ENCODE measurements around the gene FOXE1. TPM values are rescaled to one million over a fixed set of nuclear protein-coding genes. Genes with fewer than 3 reads are reported as not detected.

FOXE1 gene
- total RNA-seq, 1 experiment from 2014 or later = not detected

GRCh38 chr9:97900738-97901565 is 47.9 kb downstream of the FOXE1 start:
- DNase-seq = peak; percentile 70
- no peak overlapping the region for H3K9ac ChIP-seq (ENCODE audit: low read length)
- no peak overlapping the region for H3K4me2 ChIP-seq (ENCODE audit: low read depth, low read length, poor library complexity, severe bottlenecking)
- no peaks in the 10 kb centered on the region for H3K9me2 ChIP-seq (replicated peaks; ENCODE audit: insufficient read depth, low read length)
- H3K27me3 ChIP-seq (ENCODE audit: low read length) = no peaks in the 10 kb centered on the region
- H3K4me3 ChIP-seq (ENCODE audit: low read length) = no peak overlapping the region
- no peak overlapping the region for H2AFZ ChIP-seq (ENCODE audit: low read length)
- no peaks in the 10 kb centered on the region for H3K4me1 ChIP-seq (ENCODE audit: low read length)
- no peaks in the 10 kb centered on the region for H4K20me1 ChIP-seq (ENCODE audit: insufficient read depth, low read depth, low read length)
- H3K27ac ChIP-seq (ENCODE audit: low read length) = no peak overlapping the region
- H3K36me3 ChIP-seq (ENCODE audit: insufficient read depth, low read length) = no peaks in the 10 kb centered on the region; the same call in 1 of the 2 replicates
- H3K79me2 ChIP-seq (ENCODE audit: low read length) = peaks cover 14% of the 10 kb centered on the region
- no peaks in the 10 kb centered on the region for H3K9me3 ChIP-seq (ENCODE audit: low read length)

DNA sequence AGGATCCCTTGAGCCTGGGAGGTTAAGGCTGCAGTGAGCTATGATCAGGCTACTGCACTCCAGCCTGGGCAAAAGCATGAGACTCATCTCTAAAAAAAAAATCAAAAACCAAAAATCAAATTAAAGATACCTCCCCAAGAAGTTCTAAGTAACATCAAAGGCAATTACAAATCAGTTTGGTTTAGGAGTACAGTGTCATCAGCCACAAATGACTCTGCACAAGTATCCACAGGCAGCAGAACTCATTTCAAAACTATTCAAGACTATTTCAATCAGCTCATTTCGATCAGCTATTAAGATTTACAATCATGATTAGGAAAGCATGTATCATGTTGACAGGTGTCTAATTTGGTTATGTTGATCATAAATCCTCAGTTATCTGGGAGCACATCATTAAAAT is 50.2 kb downstream of the FOXE1 start:
- H3K4me2 ChIP-seq (ENCODE audit: low read depth, low read length, poor library complexity, severe bottlenecking) = no peak overlapping the region
- DNase-seq = no peak
- H3K9me3 ChIP-seq (ENCODE audit: low read length) = no peaks in the 10 kb centered on the region
- no peaks in the 10 kb centered on the region for H4K20me1 ChIP-seq (ENCODE audit: insufficient read depth, low read depth, low read length)
- no peak overlapping the region for H3K4me3 ChIP-seq (ENCODE audit: low read length)
- H3K27me3 ChIP-seq (ENCODE audit: low read length) = no peaks in the 10 kb centered on the region
- no peak overlapping the region for H2AFZ ChIP-seq (ENCODE audit: low read length)
- no peaks in the 10 kb centered on the region; the same call in 1 of the 2 replicates for H3K36me3 ChIP-seq (ENCODE audit: insufficient read depth, low read length)
- H3K9ac ChIP-seq (ENCODE audit: low read length) = no peak overlapping the region
- no peak overlapping the region for H3K27ac ChIP-seq (ENCODE audit: low read length)
- H3K9me2 ChIP-seq (replicated peaks; ENCODE audit: insufficient read depth, low read length) = no peaks in the 10 kb centered on the region
- peaks cover 32% of the 10 kb centered on the region for H3K79me2 ChIP-seq (ENCODE audit: low read length)
- H3K4me1 ChIP-seq (ENCODE audit: low read length) = peaks cover 11% of the 10 kb centered on the region

DNA sequence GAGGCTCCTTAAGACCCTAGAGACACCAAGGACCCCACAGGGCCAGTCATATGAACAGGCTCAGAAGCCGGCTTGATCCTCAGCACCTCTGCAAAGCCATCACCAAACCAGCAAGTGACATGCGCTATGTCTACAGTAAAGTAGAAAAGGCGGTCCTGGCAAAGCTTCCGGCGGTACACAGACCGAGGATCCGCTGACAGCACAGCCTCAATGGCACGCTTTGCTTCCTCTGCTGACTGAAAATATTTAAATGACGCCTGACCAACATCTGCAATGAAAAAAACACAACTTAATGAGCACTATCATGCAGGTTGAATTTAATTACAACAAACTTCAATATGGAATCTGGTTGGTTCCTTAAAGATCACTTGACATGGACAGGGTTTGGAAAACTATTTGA is 51.7 kb downstream of the FOXE1 start:
- Histone ChIP-seq H3K27ac (ENCODE audit: low read length) (no peak overlapping the region), H3K9ac (ENCODE audit: low read length) (no peak overlapping the region), H3K4me3 (ENCODE audit: low read length) (no peak overlapping the region), H3K27me3 (ENCODE audit: low read length) (no peaks in the 10 kb centered on the region), H3K79me2 (ENCODE audit: low read length) (peaks cover 32% of the 10 kb centered on the region), H3K36me3 (ENCODE audit: insufficient read depth, low read length) (no peaks in the 10 kb centered on the region; the same call in 1 of the 2 replicates), H3K4me1 (ENCODE audit: low read length) (peaks cover 11% of the 10 kb centered on the region), H4K20me1 (ENCODE audit: insufficient read depth, low read depth, low read length) (no peaks in the 10 kb centered on the region), H2AFZ (ENCODE audit: low read length) (no peak overlapping the region), H3K9me2 (replicated peaks; ENCODE audit: insufficient read depth, low read length) (no peaks in the 10 kb centered on the region), H3K9me3 (ENCODE audit: low read length) (no peaks in the 10 kb centered on the region), H3K4me2 (ENCODE audit: low read depth, low read length, poor library complexity, severe bottlenecking) (no peak overlapping the region)
- DNase-seq = no peak

- H3K4me1 ChIP-seq (ENCODE audit: low read length) = peaks cover 11% of the 10 kb centered on the region
These were observed 52.2 kb downstream of the FOXE1 start for GRCh38 chr9:97905228-97905627.

More at GRCh38 chr9:97905228-97905627, 52.2 kb downstream of the FOXE1 start:
- Histone ChIP-seq H4K20me1 (ENCODE audit: insufficient read depth, low read depth, low read length) (no peaks in the 10 kb centered on the region), H3K27ac (ENCODE audit: low read length) (no peak overlapping the region), H3K36me3 (ENCODE audit: insufficient read depth, low read length) (no peaks in the 10 kb centered on the region; the same call in 1 of the 2 replicates), H3K9me2 (replicated peaks; ENCODE audit: insufficient read depth, low read length) (no peaks in the 10 kb centered on the region), H2AFZ (ENCODE audit: low read length) (no peak overlapping the region), H3K9ac (ENCODE audit: low read length) (no peak overlapping the region), H3K9me3 (ENCODE audit: low read length) (no peaks in the 10 kb centered on the region), H3K4me3 (ENCODE audit: low read length) (no peak overlapping the region), H3K79me2 (ENCODE audit: low read length) (peaks cover 32% of the 10 kb centered on the region), H3K27me3 (ENCODE audit: low read length) (no peaks in the 10 kb centered on the region), H3K4me2 (ENCODE audit: low read depth, low read length, poor library complexity, severe bottlenecking) (no peak overlapping the region)
- DNase-seq = no peak

Other genes starting within 250 kb of the FOXE1 start
- 23.8 and 29.2 TPM in 2 replicates for gene TSTD2, start 219.9 kb upstream of the FOXE1 start, total RNA-seq (2014; rRNA removed; shearing (Covaris generic); ENCODE audit: low replicate concordance)
- gene NCBP1, start 219.4 kb upstream of the FOXE1 start, total RNA-seq (2014; rRNA removed; shearing (Covaris generic); ENCODE audit: low replicate concordance) = 27.2 and 41.9 TPM in 2 replicates
- 22.2 and 28.8 TPM in 2 replicates for gene XPA, start 155.9 kb upstream of the FOXE1 start, total RNA-seq (2014; rRNA removed; shearing (Covaris generic); ENCODE audit: low replicate concordance)
- 15.2 and 16.1 TPM in 2 replicates for gene TRMO, start 69.3 kb downstream of the FOXE1 start, total RNA-seq (2014; rRNA removed; shearing (Covaris generic); ENCODE audit: low replicate concordance)
- gene HEMGN, start 84.9 kb downstream of the FOXE1 start, total RNA-seq (2014; rRNA removed; shearing (Covaris generic); ENCODE audit: low replicate concordance) = not detected in 2 replicates
- 29.1 and 76.3 TPM in 2 replicates for gene ANP32B, start 130.1 kb downstream of the FOXE1 start, total RNA-seq (2014; rRNA removed; shearing (Covaris generic); ENCODE audit: low replicate concordance)
- 77.9 and 135 TPM in 2 replicates for gene NANS, start 203.5 kb downstream of the FOXE1 start, total RNA-seq (2014; rRNA removed; shearing (Covaris generic); ENCODE audit: low replicate concordance)

All from Karpas-422 (cell line).